Muscle layer of colon (tissue), 2 donors: ENCODE results near the gene ELF3.
"Not testable (repeated sequence)": the region's sequence is repeated elsewhere in the genome, so short reads cannot be mapped to it uniquely, and the experiment has no call there.

Source experiments
- H3K27ac ChIP-seq: one replicate; pipeline ENCODE4 v1.7.0; 2013; ENCODE audit warnings: low read depth, mild to moderate bottlenecking, low read length, moderate library complexity
- H3K27me3 ChIP-seq, 2 donors: one replicate each; pipeline ENCODE4 v1.7.0; 2013; ENCODE audit warnings: low read length in 2 of 2, mild to moderate bottlenecking in 2 of 2; ENCODE audit not compliant: insufficient read depth in 2 of 2, control insufficient read depth in 1 of 2
- H3K36me3 ChIP-seq: one replicate; pipeline ENCODE4 v1.7.0; 2013; ENCODE audit warnings: mild to moderate bottlenecking, low read length; ENCODE audit not compliant: insufficient read depth
- H3K4me1 ChIP-seq: one replicate; pipeline ENCODE4 v1.7.0; 2013; ENCODE audit warnings: mild to moderate bottlenecking, low read length; ENCODE audit not compliant: insufficient read depth
- H3K4me3 ChIP-seq, 2 donors: one replicate each; pipeline ENCODE4 v1.7.0; 2013; ENCODE audit warnings: low read length in 2 of 2, low read depth in 1 of 2, mild to moderate bottlenecking in 1 of 2, moderate library complexity in 1 of 2
- H3K9ac ChIP-seq: one replicate; pipeline ENCODE4 v1.7.0; 2013; ENCODE audit warnings: low read length
- H3K9me3 ChIP-seq: one replicate; pipeline ENCODE4 v1.7.0; 2013; ENCODE audit warnings: mild to moderate bottlenecking, low read length
- donor health status: abdominal sarcoma.
- donor health status: Adenocarcinoma of cecum.

ELF3 gene

DNA sequence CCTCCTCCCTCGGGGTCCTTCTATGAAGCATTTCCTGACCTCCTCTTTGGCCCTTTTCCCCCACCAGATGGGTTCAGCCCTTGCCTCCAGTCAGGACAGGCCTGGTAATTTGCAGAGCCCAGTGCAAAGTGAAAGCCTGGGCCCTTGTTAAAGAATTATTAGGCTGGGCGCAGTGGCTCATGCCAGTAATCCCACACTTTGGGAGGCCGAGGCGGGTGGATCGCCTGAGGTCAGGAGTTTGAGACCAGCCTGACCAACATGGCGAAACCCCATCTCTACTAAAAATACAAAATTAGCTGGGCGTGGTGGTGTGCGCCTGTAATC lies 8.8 kb downstream of the ELF3 start:
- H3K9me3 ChIP-seq, H3K9ac ChIP-seq, H3K27ac ChIP-seq, H3K4me1 ChIP-seq, H3K36me3 ChIP-seq, H3K4me3 ChIP-seq, H3K27me3 ChIP-seq: not testable (repeated sequence)

DNA sequence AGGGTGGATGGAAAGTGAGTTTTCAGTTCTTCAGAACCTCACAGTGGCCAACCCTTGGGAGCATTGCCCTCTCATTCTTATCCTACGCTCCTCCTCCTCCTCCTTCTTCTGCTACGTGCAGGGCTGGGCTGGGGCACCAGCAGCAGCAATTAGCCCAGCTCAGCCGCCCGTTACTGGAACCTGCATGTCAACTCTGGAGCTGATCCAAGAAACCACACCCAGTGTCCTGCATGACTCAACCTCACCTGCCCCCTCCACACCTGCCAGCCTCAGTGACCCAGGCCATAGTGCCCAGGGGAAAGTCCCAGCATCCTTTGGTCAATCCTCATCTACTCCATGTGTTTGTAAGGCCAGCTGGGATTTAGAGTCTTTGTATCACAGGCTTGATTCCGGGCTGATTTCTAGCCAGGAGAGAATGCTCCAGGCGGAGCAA lies 12.6 kb downstream of the ELF3 start:
- Histone ChIP-seq H3K4me1 (no peaks in the 10 kb centered on the region), H3K4me3 (no peak overlapping the region), H3K27ac (no peak overlapping the region), H3K36me3 (no peaks in the 10 kb centered on the region), H3K9me3 (no peaks in the 10 kb centered on the region), H3K27me3 (peaks cover 0 to 9% of the 10 kb centered on the region in 2 donors), H3K9ac (no peak overlapping the region)

DNA sequence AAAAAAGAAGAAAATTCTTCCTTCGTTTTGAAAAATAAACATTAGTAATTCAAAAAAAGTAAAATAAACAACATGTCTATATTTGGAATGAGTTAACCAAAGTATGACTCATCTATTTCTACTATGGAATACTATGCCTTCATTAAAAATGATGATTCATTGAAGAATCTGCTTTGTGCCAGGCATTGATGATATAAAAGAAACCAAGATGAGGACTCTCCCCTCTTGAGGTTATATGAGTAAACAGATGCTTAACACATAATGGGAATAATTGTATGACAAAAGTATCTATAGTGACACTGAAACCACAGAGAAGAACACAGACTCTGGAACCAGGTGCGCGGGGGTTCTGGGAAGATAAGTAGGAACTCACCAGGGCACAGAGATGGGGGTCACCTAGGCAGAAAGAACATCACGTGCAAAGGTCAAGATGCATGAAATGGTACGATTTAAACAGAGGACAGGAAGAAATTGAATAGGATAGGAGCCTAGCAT lies 18.8 kb downstream of the ELF3 start:
- no peaks in the 10 kb centered on the region for H3K27me3 ChIP-seq
- no peak overlapping the region for H3K9ac ChIP-seq
- H3K4me3 ChIP-seq = no peak overlapping the region
- no peaks in the 10 kb centered on the region for H3K9me3 ChIP-seq
- no peaks in the 10 kb centered on the region for H3K36me3 ChIP-seq
- no peaks in the 10 kb centered on the region for H3K4me1 ChIP-seq
- no peak overlapping the region for H3K27ac ChIP-seq

DNA sequence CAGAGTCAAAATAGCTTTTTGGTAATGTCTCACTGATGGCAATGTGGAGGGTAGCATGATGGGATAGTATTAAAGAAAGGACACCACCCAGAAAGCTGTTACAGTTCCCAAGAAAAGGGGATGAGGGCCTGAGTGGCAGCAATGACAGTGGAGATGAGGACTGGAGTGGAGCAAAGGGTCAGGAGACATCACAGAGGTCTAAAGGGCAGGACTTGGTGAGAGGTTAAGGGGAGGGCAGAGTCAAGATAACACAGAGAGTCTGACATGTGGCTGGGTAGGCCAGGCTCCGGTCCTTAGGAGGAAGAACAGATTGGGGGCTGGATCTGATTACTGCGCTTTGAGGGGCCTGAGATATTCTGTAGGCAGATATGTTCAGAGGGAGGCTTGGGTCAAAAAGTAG lies 19.3 kb downstream of the ELF3 start:
- Histone ChIP-seq H3K4me3 (no peak overlapping the region), H3K9ac (no peak overlapping the region), H3K9me3 (no peaks in the 10 kb centered on the region), H3K27me3 (no peaks in the 10 kb centered on the region), H3K27ac (no peak overlapping the region), H3K36me3 (no peaks in the 10 kb centered on the region), H3K4me1 (no peaks in the 10 kb centered on the region)

DNA sequence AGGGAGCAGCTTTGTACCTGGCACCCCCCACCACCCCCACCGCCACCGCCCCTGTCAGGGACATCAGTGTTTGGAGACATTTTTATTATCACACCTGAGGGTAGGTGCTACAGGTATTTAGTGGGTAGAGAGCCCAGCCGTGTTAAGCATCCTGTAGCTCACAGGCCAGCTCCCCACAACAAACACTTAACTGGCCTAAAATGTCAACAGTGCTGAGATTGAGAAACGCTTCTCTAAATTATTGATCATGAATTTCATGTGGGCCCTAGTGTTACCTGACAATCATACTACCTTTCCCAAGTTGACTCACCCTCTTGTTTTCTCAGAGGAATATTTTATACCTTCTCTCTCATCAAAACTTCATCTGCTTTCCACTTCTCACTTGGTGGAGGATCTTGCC lies 21.4 kb downstream of the ELF3 start:
- Histone ChIP-seq H3K9ac (no peak overlapping the region), H3K36me3 (no peaks in the 10 kb centered on the region), H3K4me3 (no peak overlapping the region), H3K27ac (no peak overlapping the region), H3K9me3 (no peaks in the 10 kb centered on the region), H3K4me1 (no peaks in the 10 kb centered on the region), H3K27me3 (no peaks in the 10 kb centered on the region)

DNA sequence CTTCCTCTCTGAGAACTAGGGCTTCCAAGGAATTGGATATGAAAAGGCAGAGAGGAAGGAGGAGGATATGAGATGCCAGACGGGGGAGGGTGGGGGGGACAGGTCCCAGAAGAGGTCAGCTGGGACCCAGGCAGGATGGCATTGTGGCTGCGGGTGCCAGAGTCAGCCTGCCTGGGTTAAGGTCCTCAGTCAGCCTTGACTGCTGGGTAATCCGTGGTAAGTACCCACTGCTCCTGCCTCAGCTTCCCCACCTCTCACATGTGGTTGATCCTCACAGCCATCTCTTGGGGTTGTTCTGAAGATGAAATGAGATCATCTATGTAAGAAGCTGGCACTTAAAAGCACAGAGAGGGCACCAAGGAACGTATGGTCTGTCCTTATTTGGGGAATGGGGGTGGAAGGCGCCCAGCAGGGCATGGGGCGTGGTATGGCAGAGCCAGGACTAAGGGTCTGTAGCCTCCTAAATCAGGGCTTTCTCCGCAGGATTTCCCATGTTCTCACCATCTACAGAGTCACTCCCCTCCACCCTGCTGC lies 23.8 kb downstream of the ELF3 start:
- H3K4me1 ChIP-seq = no peaks in the 10 kb centered on the region
- H3K27ac ChIP-seq = no peak overlapping the region
- H3K4me3 ChIP-seq = no peak overlapping the region
- H3K36me3 ChIP-seq = no peaks in the 10 kb centered on the region
- no peaks in the 10 kb centered on the region for H3K9me3 ChIP-seq
- no peak overlapping the region for H3K9ac ChIP-seq
- H3K27me3 ChIP-seq = no peaks in the 10 kb centered on the region

DNA sequence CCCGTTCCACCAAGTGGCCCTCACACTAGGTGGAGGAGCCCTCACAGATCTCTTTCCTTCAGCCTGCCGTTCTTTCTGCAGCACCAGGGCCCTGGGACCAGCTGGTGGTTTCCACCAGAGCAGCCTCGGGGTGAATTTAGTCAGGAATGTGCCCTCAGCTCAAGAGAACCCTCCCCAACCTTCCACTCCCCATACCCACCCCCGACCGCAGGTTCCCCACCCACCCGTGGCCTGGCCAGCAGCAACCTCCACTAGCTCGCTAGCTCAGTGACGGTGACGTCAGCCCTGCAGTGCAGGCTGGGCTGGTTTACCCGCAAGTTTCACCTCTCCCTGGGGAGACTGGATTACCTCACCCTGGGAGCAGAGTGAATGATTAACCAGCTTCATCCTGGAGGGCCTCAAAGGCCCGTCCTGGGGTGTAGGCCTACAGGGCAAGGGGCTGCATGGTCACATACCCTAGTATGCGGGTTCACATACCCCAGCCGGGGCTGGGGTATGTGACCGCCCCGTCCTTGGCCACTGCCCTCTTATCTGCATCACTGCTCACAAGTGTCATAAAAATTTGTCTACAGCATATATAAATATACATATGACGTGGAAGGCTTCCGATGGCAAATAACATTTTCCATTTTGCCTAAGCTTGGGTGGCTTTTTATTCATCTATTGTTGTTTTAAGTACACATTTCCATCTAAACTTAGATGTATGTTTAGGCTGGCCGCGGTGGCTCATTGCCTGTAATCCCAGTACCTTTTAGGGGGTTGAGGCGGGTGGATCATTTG lies 24.5 kb downstream of the ELF3 start:
- Histone ChIP-seq H3K4me1 (no peaks in the 10 kb centered on the region), H3K27me3 (no peaks in the 10 kb centered on the region), H3K4me3 (no peak overlapping the region), H3K36me3 (no peaks in the 10 kb centered on the region), H3K9ac (no peak overlapping the region), H3K27ac (no peak overlapping the region), H3K9me3 (no peaks in the 10 kb centered on the region)

DNA sequence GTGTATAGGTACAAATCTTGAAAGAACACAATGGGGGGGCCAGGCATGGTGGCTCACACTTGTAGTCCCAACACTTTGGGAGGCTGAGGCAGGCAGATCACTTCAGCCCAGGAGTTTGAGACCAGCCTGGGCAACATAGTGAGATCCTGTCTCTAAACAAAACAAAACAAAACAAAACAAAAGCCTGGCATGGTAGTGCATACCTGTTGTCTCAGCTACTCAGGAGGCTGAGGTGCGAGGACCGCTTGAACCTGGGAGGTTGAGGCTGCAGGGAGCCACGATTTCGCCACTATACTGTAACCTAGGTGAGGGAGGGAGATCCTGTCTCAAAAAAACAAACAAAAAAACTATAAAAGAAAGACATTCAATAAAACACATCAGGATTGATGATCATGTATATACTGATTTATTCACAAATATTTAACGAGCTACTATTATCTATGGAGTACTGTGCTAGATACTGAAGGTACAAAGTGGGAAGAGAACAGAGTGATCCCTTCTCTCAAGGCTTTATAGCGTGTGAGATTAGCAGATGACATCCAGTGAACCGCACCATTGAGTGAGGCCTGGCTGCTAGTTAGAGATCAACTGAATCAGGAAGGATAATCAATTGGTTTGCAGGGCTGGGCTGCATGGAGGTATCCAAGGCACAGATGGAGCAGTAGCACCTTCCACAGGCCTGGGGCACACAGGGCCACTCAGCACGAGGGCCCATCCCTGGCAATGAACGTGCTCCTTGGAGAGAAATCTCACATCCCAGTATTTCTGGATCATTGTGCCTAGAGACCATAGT lies 26.4 kb downstream of the ELF3 start:
- no peaks in the 10 kb centered on the region for H3K36me3 ChIP-seq
- no peak overlapping the region for H3K9ac ChIP-seq
- H3K4me3 ChIP-seq = no peak overlapping the region
- H3K27me3 ChIP-seq = no peaks in the 10 kb centered on the region
- H3K4me1 ChIP-seq = no peaks in the 10 kb centered on the region
- H3K9me3 ChIP-seq = no peaks in the 10 kb centered on the region
- no peak overlapping the region for H3K27ac ChIP-seq

DNA sequence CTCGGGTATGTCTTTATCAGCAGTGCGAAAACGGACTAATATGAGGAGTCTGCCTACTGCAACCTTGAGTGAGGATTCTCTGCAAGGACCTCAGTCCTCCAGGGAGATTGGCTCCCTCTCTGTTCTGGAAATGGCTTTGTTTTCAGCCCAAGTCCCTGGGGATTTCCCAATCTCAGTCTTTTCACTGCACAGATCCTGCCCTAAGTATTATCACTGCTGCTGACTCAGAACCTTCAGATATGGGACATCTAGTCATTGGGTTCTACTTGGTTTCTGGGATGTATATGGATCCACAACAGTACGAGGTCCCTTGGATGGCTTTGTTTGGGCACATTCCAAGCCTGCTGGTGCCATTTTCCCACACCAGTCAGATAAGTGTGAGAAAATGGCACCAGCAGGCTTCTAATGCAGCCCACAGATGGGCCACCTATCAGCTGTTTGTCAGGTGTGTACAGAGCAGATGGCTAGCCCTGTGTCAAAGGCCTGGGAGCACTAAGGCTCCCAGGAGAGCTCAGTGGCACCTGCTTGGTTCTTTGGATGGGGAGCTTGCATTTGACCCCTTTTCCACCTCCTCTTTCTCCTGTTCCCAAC lies 27.4 kb downstream of the ELF3 start:
- Histone ChIP-seq H3K27ac (no peak overlapping the region), H3K27me3 (no peaks in the 10 kb centered on the region), H3K4me1 (no peaks in the 10 kb centered on the region), H3K9ac (no peak overlapping the region), H3K4me3 (no peak overlapping the region), H3K36me3 (no peaks in the 10 kb centered on the region), H3K9me3 (no peaks in the 10 kb centered on the region)

DNA sequence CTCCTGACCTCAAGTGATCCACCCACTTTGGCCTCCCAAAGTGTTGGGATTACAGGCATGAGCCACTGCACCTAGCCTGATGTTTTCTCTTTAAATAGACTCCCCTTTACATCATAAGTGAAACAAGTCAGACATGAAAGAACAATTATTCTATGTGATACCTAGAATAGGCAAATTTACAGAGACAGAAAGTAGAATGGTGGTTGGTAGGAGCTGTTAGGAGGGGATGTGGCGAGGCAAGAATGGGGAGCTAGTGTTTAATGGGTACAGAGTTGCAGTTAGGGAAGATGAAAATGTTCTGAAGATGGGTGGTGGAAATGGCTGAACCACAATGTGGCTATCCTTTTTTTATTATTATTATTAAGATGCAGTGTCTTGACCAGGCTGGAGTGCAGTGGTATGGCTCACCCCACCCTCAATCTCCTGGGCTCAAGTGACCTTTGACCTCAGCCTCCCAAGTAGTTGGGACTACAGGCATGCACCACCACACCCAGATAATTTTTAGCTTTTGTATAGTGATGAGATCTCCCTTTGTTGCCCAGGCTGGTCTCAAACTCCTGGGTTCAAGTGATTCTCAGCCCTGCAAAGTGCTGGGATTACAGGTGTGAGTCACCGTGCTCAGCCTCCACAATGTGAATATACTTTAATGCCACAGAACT lies 28.4 kb downstream of the ELF3 start:
- Histone ChIP-seq H3K9me3 (no peaks in the 10 kb centered on the region), H3K4me1 (no peaks in the 10 kb centered on the region), H3K27ac (no peak overlapping the region), H3K9ac (no peak overlapping the region), H3K27me3 (no peaks in the 10 kb centered on the region), H3K36me3 (no peaks in the 10 kb centered on the region), H3K4me3 (no peak overlapping the region)

DNA sequence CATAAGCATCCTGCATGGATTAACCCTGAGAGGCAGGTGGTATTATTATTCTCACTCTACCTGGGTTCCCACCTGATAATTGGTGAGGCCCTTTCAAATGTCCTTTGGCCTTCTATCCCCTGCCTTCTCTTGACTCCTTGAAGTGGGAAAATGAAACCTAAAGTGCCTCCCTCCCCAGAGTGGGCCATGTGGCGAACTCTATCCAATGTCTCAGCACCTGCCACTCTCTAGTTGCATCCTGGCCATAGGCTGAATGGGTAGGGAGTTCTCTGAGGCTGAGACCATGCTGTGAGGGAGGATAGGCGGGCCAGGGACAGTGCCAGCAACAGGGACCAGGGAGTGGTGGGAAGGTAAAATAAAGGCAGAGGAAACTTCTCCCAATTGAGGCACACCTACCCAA lies 35.3 kb downstream of the ELF3 start:
- H3K4me1 ChIP-seq = no peaks in the 10 kb centered on the region
- no peak overlapping the region for H3K4me3 ChIP-seq
- no peaks in the 10 kb centered on the region for H3K9me3 ChIP-seq
- H3K36me3 ChIP-seq = no peaks in the 10 kb centered on the region
- H3K9ac ChIP-seq = no peak overlapping the region
- H3K27ac ChIP-seq = no peak overlapping the region
- no peaks in the 10 kb centered on the region for H3K27me3 ChIP-seq
